Activated CD8-positive, alpha-beta memory T cell treated with anti-CD3 and anti-CD28 coated beads for 1 hour (primary cell): ENCODE measurements around the gene MVB12B.

Source experiments
- DNase-seq, 2 donors: peaks; one replicate each; pipeline ENCODE4 v3.0.0-alpha.2; 2020; ENCODE audit warnings: low read depth in 1 of 2; ENCODE audit errors: extremely low read depth in 1 of 2

MVB12B gene

DNA sequence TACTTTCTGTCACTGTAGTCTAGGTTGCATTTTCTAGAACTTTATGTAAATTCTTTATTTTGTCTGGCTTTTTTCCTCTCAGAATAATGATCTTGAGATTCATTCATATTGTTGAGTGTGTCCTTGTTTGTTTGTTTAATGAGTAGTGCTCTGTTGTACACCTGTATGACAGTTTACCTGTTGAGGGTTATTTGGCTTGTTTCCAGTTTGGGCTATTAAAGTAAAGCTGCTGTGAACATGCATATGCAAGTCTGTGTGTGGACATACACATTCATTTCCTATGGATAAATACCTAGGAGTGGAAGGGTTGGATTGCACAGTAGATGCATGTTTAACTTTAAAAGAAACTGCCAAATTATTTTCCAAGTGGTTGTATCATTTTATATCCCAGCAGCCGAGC, 30.4 kb downstream of the MVB12B start:
- no peak for DNase-seq

DNA sequence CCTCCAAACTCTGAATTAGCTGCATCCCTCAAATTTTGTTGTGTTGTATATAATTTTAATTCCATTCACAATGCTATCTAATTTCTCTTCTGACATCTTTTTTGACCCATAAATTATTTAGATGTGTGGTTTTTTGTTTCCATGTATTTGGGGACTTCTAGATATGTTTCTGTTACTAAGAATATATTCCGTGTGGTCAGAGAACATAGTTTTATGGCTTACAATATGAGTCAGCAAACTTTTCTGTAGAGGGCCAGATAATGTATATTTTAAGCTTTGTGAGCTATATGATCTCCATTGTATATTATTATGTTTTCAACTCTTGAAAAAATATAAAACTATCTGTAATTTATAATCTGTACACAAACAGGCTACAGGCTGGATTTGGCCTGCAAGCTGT, 33.4 kb downstream of the MVB12B start:
- no peak for DNase-seq

DNA sequence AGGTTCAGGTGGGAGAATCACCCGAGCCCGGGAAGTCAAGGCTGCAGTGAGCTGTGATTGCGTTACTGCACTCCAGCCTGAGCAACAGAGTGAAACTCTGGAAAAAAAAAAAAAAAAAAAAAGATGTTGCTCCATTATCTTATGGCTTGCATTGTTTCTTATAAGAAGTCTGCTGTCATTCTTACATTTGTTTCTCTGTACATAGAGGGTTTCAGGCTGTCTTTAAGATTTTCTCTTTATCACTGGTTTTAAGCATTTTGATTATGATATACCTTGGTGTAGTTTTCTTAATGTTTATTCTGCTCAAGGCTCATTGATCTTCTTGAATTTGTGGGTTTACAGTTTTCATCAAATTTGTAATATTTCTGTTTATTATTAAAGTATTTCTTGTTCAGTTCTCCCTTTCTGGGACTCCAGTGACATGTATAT, 35.2 kb downstream of the MVB12B start:
- no peak for DNase-seq

DNA sequence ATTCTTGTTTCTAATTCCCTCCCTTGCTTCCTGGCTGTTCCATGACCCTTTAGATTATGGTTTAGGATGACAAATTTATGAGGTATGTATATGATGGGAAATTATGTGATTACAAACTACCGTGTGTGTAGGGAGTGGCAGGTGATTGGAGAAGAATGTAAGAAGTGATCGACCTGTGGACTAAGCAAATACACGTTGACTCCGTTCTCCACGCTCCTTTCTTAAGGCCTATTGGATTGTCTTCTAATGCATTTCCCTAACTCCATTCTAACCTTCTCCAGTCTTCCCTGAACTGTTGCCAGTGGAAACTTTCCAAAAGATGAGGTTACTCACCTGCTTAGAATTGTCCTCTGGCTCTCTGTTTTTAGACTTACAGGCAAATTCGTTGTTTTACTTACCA, 36.6 kb downstream of the MVB12B start:
- DNase-seq = no peak

DNA sequence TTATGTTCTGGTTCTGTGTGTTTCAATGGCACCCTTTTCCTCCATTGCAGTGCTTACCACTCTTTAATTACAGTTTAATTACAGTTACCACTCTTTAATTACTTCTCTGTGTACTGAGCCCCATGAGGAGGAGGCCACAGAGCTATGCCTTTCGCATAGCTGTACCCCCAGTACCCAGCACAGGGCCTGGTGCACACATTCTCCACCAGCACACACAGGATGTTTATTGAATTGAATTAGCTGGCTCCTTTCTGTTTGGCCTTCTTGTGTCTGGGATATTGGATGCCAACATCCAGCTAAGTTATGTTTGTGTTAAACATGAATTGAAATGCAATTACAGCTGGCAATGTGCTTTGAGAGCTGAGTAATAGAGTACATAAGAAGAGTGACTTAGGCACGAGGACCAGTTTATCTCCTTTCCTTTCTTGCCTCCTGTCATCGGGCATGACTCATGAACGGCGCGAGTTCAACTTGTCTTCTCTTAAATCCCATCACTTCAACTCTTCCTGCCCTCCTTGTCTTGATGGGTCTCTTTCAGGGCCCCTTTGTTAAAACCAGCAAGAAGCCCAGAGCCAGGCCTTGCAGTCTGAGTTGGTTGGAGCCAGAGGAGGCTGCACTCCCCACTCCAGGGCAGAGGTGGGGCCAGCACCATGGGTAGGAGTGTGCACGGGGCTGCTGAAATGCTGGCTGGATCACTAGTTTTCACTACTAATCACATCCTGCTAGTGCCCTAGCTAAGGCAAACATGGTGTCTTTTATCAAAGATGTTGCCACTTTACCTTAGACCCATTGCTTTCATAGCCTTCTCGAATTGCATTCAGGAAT, 37.4 kb downstream of the MVB12B start:
- DNase-seq = no peak

DNA sequence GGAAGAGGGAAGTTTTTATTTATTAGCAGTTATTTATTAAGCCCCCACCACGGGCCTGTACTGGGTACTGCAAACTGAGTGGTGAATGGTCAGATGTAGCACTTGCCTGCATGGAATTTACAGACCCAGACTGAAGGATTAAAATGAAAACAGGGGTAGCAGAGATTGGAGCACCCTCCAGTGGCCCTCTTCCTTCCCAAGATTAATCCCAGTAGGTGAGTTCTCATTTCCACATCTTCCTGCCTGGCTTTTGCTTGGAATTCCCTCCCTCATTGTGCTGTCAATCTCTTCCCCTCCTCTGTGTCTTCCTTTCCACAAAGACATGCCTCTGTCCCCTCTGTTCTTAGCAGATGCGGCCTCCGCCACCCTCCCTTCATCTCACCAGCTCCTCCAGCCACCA, 39.2 kb downstream of the MVB12B start:
- DNase-seq = no peak

DNA sequence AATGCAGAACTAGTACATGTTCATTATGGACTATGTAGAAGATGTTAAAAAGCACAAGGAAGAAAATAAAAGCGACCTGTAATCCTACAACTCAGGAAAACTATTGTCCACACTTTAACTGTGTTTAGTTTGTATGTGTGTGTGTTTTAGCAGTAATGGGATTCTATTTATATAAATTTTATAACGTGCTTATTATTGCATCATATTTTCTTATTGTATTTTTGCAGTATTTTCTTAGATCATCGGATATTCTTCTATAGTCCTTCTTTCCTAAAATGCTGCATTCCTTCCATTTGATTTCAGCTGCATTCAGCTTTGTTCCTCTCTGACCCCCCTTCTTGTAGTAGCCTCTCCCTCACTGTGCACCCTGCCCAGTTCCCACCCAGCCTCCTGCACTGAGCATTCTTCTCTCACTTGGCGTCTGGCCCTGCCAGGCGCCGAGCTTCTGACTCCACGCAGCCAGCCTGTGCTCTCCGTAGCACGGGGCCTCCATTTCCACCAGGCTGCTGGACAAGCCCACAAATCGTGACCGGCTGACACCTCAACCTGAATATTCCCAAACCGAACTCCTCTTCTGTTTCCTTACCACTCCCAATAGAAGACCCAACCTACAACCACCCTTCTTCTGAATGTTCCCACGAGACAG, 39.9 kb downstream of the MVB12B start:
- DNase-seq = no peak

DNA sequence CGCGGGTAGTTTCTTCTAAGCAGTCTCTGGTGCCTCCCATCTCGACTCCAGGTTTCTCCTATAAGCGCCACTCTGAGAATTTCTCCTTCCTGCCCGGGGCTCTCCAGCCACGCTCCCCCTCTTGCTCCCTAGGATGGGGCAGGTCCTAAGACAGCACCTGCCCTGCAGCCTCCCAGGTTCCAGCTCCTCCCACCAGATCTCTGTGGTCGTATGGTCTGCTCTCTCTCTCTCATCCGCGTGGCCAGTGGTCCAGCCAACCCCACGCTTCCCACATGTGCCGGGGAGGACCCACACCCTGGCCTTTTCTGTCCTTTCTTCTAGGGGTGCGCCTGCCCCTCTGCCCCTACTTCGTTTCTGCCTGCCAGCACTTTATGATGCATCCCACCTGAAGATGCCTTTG, 40.5 kb downstream of the MVB12B start:
- no peak for DNase-seq

DNA sequence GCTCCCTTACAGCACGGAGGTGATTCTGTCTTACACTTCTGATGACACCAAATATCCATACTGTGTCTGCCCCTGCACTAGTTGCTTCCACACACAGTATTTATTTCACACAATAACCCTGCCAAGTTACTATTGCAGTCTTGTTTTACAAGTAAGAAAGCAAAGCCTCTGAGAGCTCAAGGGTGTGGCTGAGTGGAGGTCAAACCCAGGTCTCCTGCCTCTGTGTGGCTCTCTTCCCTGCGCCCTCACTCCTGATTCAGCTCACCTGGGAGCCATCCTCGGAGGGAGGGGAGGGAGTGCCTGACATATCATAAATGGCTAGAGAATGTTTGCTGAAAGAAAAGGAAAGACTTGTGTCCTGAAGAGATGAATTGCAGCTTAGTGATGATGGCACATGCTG, 41.0 kb downstream of the MVB12B start:
- DNase-seq = no peak

DNA sequence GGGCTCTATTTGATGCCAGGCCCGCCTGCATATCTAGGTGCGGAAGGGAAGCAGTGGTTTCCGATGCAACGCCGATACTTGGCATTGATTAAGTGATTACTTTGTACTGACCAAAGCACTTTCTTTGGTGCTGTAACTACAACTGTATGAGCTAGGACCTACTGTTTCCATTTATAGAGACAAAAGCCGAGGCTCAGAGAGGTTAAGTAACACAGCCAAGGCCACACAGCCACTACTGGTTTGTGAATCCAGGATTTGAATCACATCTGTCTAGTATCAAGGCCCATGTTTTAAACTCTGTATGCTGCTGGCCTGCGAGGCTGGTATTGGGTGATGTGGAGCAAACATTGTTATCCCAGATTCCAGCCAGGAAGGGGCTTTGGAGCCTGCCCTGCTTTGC, 41.4 kb downstream of the MVB12B start:
- no peak for DNase-seq

DNA sequence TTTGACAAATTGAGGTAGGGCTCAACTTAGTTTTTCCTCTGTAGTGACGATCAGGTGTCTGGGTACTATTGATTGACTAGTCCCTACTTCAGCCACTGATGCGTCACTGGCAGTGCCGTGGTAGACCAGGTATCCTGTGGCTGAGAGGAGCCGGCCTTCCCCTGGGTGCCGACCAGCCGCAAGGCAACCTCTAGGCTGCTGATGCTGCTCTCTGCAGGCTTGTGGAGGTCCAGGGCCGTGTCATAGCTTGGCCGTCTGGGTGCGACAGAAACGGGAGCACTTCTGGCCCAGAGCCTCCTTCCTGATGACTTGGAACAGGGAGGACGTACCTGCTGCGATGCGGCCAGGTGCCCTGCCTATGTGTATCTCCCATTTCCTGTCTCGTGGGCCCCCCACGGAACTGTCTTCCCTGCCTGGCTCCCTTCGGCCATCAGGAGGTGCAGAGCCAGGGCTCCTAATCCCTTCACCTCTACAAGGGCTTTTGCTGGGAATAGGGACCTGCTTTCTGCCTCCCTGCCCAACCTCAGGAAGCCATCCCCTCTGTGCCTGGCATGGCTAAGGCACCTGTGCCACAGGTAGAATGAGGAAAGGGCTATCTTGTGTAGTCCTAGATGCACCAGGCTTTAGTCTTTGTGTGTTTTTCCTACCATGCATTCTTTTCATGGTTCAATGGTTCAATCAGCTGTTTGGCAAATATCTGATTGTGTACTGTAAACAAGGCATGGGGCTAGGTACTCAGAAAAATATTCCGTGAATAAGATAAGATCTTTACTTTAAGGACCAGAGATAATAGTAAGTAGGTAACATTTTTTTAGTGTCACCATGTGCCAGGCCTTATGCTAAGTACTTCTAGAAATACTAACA, 44.6 kb downstream of the MVB12B start:
- DNase-seq = no peak

DNA sequence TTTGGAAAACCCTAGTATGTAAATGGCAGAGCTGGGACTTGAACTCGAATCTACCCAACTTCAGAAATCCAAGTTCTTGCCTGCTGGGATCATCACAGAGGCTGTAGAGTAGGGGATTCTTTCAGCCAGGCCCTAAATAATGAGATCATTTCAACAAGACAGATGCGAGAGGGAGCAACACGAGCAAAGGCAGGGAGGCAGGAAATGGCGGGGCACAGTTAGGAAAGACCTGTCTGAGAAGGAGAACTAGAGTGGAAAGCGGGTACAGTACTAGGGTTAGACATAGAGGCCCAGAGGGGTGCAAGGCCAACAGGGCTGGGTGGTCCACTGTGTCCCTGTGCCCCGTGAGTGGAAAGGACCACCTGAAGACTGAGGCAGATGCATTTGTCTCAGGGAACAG, 46.1 kb downstream of the MVB12B start:
- DNase-seq = no peak

DNA sequence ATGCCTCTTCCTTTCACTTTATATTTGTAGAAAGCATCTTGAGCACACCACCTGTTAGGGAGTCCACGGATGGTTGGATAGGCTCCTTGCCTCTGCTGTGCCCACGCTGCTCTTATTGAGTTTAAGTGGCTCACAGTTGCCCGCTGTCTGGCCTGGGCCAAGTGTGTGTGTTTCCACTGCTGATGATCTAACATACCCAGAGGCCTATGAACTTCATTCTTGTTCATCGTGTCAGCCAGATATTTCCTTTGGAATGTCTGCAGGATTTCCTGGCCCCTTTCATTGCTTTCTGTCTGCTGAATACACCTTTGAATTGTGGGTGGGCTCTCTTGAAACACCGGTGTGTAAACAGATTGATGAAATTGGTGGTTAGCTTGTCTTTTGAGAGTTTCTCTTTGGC, 46.6 kb downstream of the MVB12B start:
- DNase-seq = no peak

DNA sequence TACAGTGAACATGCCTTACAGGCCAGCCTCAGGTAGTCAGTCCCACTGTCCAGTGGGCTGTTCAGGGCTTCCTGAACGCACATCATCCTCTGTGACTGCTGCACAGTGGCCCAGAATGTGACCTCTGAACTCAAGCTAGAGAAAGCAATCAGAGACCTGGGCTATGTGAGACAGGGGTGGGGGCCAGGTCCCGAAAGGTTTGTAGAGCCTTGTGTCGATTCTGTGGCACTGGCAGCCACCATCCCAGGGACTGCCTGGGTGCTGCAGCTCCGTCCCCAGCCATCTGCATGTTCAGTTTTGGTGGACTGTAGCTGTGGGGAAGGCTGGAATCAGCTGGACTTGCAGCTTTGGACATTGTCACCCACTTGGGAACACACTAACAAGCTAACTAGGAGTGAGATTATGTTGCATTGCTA, 47.7 kb downstream of the MVB12B start:
- no peak for DNase-seq

DNA sequence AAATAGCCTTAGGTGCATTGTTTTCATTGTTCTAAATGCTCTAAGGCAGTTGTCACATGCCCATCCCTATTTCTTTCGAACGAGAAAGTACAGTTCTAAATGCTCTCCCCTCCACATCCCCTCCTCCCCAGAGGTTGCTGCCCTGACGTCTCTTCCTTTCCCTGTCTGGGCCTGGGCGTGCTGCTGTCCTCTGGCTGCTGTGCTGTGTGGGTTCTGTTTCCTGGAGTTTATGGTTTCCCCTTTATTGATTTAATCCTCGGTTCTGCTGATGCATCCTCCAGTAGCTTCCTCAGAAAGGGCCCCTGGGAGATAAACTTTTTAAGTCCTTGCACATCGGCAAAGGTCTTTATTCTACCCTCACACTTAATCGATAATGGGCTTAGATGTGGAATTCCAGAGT, 48.8 kb downstream of the MVB12B start:
- no peak for DNase-seq

DNA sequence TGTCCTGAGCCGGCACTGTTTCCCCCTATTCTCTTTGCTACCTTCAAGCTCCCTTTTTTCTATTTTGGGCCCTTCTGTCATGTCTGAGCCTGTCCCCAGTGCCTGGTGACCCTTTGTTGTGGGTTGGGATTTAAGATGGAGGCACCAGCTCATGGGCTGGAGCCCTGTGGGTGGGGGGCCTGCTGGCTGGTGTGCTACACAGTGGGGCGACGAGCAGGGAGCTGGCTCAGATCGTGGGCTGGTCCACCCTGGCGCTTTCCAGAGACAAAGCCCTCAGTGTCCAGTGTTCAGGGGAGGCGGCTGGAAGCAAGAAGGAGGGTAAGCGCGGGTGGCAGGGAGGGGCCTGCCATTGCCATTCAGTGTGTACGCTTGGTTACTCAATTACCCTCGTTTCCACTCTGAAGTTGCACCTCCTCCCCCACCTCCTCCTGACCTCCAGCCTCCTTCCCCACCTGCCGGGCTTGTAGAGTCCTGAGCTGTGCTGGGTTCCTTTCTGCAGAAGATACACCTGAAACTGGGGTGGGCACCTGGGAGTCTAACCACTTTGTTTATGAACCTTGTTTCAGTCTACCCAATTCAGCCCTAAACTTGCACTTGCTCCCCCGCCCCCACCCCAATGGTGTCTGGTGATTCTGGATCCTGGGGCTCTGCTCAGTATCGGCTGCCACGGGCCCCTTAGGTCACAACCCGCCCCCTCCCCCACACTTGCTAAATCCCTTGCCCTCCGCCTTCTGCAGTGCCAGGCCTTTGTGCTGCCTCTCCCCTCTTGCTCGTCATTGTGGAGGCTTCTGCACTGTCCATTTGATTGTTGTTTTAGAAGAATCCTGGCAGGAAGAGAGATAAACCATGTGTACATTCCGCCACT, 49.9 kb downstream of the MVB12B start:
- no peak for DNase-seq

DNA sequence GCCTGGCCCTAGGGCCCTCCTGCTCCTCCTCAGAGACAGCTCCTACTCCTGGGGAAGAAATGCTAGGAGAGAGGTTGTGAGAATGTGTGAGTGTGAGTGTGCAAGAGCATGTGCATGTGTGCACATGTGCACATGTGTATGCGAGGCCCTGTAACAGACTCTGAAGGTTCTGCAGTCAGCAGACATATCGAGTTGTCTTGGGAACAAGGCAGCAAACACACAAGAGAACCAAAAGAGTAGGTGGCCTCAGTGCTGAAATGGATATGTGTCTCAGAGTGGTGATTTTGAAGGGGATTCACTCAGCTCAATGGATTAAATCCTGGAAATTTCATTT, 50.5 kb downstream of the MVB12B start:
- DNase-seq = no peak

DNA sequence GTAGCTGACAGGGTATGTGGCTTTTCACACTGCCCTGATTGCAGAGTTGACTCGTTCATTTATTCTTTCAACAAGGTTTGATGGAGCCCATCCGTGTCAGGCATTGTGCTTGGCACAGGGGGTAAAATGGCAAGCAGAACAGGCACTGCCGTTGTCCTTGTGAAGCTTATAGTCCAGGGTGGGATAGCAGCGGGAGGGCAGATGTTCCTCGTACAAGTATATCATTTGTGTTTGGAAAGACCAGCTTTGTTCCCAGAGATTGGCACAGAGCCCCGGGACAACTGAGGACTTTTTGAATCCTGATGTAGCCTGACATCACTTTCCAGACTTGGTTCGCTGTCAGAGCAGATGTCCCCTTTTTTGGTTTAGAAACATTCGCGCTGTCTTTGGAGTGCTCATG, 50.9 kb downstream of the MVB12B start:
- no peak for DNase-seq

DNA sequence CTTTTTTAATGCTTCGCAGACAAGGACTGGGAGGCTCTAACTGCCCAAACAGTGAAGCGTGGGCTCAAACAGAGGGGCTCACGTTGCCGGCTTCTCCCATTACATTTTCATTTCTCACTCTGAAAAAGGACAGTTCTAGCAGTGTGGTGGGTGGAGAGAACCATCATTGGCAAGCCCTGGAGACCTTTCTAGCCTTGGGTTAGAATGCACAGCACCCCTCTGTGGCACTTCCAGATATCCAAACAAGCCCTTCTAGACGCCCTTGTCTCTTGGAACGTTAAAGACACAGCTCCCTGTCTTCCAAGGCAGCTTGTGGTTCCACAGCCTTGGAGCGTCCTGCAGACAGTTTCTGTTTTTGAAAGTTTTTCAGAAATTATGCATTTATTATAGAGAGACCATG, 52.1 kb downstream of the MVB12B start:
- DNase-seq = no peak

DNA sequence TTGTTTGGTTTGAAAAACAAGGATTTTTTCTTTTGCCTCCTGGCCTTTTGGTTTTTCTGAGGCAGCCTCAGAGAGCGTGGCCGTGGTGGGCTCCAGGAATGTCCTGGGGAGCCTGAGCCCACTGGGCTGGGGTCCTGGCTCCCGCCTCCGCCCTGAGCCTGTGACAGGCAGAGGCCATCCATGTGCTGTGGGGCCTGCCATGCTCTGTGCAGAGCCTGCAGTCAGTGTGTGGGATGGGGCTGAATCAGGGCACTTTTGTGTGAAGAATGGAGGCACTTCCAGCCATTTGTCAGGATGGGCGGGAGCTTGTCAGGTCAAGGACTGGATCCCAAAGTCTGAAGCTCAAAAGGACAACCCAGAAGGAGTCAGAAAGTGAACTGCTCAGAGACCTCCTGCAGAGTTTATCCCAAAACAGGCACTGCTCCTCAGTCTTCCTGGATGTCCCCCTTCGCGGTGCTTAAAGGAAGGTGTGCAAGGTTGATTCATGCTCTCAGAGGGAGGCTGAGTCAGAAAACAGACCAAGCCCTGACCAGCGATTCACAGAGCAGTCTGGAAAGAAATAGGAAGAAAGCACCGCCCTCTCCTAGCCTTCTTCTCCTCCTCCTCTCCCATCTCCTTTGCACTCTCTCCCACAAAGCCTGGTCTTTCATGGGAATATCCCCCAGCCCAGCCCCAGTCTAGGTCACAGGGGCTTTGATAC, 53.2 kb downstream of the MVB12B start:
- DNase-seq = no peak
